ENCODE results near the gene GYPA.
"Not testable (repeated sequence)": the region's sequence is repeated elsewhere in the genome, so short reads cannot be mapped to it uniquely, and the experiment has no call there.

GYPA gene

GRCh38 chr4:144154044-144154443, 13.5 kb upstream of the GYPA start:
- CTCF ChIA-PET = no interaction called here
- no peak for TF ChIP-seq FOXM1 (IDR thresholded peaks at IDR 0.05; ENCODE audit: borderline replicate concordance)
- TF ChIP-seq FOXA1 (IDR thresholded peaks at IDR 0.05) = no peak
- no peak for TF ChIP-seq SP1 (IDR thresholded peaks at IDR 0.05)
- no peak for TF ChIP-seq BHLHE40 (IDR thresholded peaks at IDR 0.05; ENCODE audit: borderline replicate concordance)
- TF ChIP-seq HDGF (IDR thresholded peaks at IDR 0.05; ENCODE audit: borderline replicate concordance) = no peak
- TF ChIP-seq SUZ12 (IDR thresholded peaks at IDR 0.05) = no peak
- TF ChIP-seq ZNF384 (IDR thresholded peaks at IDR 0.05) = no peak
- no peak for TF ChIP-seq PKNOX1 (IDR thresholded peaks at IDR 0.05)
- no peak for TF ChIP-seq TARDBP (IDR thresholded peaks at IDR 0.05)
- no peak for TF ChIP-seq ARNT (IDR thresholded peaks at IDR 0.05)
- POLR2A ChIA-PET = no interaction called here
- DNase-seq (ENCODE audit: extremely low spot score) = no peak

DNA sequence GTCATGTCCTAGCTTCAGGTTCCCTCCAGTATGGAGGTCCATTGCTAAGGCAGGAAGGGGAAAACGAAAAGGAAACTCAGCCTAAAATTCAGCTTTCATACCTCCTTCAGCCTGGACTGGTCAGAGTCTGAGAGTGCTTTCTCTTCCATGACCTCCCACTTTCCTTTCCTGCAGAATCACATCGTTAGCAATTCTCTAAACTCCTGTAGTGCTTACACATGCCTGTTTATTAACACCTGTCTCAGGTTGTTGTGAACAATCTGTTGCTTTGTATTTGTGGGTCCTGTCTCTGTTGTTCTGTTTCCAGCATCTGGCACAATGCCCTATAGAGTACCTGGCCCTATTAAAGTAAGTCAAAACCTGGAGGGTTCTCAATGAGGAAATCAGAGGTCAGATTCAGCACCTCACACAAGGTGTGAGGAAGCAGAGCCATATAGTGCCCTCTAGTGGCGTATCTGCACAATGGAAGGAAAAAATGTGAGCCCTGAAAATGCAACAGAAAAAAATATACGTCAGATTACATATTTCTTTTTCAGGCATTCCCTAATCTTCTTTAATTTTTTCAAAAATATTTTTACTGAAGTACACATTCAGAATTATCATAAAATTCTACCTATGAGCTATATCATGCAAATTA, 2.3 kb upstream of the GYPA start:
- POLR2A ChIA-PET = not testable (repeated sequence)
- DNase-seq (ENCODE audit: extremely low spot score) = peak; percentile 8
- CTCF ChIA-PET = interaction anchor here (0.7 kb wide), 1 partner anchor 612 kb away, joined by 3 read pairs; no protein-coding TSS in a partner anchor

DNA sequence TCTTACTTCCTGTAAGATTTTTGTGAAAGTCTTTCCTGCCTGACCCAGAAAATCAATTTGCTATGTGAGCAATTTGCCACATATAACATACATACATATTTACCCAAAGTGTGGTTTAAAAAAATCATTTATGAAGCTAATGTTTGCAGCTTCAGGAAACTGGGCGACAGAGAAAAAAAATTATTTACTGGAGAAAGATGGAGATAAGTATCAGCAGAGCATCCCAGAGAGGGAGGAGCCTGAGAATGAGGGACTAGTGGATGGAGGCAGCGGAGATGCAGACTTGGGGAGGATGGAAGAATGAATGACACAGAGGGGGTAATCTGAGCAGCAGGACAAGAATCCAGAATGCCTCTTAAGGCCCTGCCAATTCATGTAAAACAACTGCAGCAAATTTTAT, 975 bp upstream of the GYPA start:
- POLR2A ChIA-PET = no interaction called here
- CTCF ChIA-PET = no interaction called here
- TF ChIP-seq FOXA1 (IDR thresholded peaks at IDR 0.05) (no peak), NFRKB (IDR thresholded peaks at IDR 0.05) (no peak), LEF1 (IDR thresholded peaks at IDR 0.05; ENCODE audit: borderline replicate concordance) (no peak), CTBP1 (IDR thresholded peaks at IDR 0.05; ENCODE audit: borderline replicate concordance) (no peak), HDGF (IDR thresholded peaks at IDR 0.05; ENCODE audit: borderline replicate concordance) (no peak), L3MBTL2 (conservative IDR thresholded peaks at IDR 0.05) (no peak), ELF4 (IDR thresholded peaks at IDR 0.05) (no peak), SUZ12 (IDR thresholded peaks at IDR 0.05) (no peak), TARDBP (IDR thresholded peaks at IDR 0.05) (no peak), FOXM1 (IDR thresholded peaks at IDR 0.05; ENCODE audit: borderline replicate concordance) (no peak), BHLHE40 (IDR thresholded peaks at IDR 0.05; ENCODE audit: borderline replicate concordance) (no peak), FOXK2 (IDR thresholded peaks at IDR 0.05) (no peak), ZNF384 (IDR thresholded peaks at IDR 0.05) (no peak), ARNT (IDR thresholded peaks at IDR 0.05) (no peak), PKNOX1 (IDR thresholded peaks at IDR 0.05) (no peak)
- DNase-seq (ENCODE audit: extremely low spot score) = no peak

DNA sequence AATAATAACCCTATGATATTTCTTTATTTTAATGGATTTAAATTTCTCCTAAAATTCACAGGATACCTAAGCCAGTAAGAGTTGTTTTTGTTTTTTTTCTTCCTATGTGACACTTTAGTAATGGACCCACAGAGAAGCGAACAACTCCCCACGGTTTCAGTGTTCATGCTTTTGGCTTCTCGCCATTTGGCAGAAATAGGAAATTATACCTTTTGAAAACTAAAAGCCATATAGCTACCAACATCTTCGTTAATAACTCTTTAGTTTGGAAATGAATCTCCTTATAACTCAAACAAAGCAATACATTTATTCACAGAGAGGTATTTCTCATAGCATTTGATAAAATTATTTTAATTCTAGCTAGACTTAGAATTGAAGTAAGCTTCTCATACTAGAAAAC, 527 bp downstream of the GYPA start:
- DNase-seq (ENCODE audit: extremely low spot score); CTCF ChIA-PET; POLR2A ChIA-PET: not testable (repeated sequence)

- DNase-seq (ENCODE audit: extremely low spot score); CTCF ChIA-PET; POLR2A ChIA-PET: not testable (repeated sequence)
Observed at GRCh38 chr4:144139547-144139946, 971 bp downstream of the GYPA start.

DNA sequence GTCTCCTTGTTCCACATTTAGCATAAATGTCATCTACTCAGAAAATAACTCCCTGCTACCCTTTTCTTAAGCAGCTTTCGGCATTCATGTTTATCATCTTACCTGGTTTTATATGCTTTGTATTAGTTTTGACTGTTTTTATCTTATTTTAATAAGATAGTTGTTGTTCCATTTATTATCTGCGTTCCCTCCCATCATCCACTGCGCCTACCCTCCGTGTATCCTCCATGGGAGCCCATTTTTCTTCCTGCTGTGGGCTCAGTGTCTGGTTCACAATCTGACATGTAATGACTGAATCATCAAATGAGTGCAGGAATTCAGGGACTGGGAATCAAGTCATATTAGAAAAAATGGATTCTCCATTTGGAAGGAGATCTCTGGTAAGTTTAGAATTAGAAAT, 2.3 kb downstream of the GYPA start:
- CTCF ChIA-PET; POLR2A ChIA-PET; DNase-seq (ENCODE audit: extremely low spot score): not testable (repeated sequence)

- CTCF ChIA-PET = not testable (repeated sequence)
Observed at GRCh38 chr4:144137137-144137931, 3.2 kb downstream of the GYPA start.

GRCh38 chr4:144136189-144136588, 4.3 kb downstream of the GYPA start:
- DNase-seq (ENCODE audit: extremely low spot score); POLR2A ChIA-PET; CTCF ChIA-PET: not testable (repeated sequence)

More at GRCh38 chr4:144137137-144137931, 3.2 kb downstream of the GYPA start:
- DNase-seq (ENCODE audit: extremely low spot score); POLR2A ChIA-PET: not testable (repeated sequence)

GRCh38 chr4:144130167-144130566, 10.4 kb downstream of the GYPA start:
- POLR2A ChIA-PET; DNase-seq (ENCODE audit: extremely low spot score); CTCF ChIA-PET: not testable (repeated sequence)

GRCh38 chr4:144129336-144129875, 11.1 kb downstream of the GYPA start:
- CTCF ChIA-PET; DNase-seq (ENCODE audit: extremely low spot score); POLR2A ChIA-PET: not testable (repeated sequence)

- POLR2A ChIA-PET; CTCF ChIA-PET; DNase-seq (ENCODE audit: extremely low spot score): not testable (repeated sequence)
Observed at GRCh38 chr4:144128709-144129320, 11.7 kb downstream of the GYPA start.

DNA sequence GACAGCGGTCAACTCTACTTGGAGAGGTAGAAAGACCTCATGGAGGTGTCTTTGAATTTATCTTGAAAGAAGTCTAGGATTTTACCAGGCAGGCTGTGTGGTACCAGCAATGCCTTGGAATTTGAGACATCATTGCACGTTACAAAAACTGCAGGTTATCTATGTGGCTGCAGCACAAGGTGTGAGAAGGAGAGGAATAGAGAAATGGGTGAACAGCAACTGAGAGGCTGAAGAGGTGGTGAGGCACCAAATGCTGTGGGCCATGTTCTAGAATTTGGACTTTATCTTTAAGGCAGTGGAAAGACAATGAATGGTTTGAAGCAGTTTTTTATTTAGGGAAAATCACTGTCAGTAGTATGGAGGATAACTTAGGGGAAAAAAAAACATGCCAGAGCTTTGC, 15.4 kb downstream of the GYPA start:
- DNase-seq (ENCODE audit: extremely low spot score); CTCF ChIA-PET; POLR2A ChIA-PET: not testable (repeated sequence)

GRCh38 chr4:144123982-144124635, 16.4 kb downstream of the GYPA start:
- POLR2A ChIA-PET = not testable (repeated sequence)

More at GRCh38 chr4:144123982-144124635, 16.4 kb downstream of the GYPA start:
- CTCF ChIA-PET; DNase-seq (ENCODE audit: extremely low spot score): not testable (repeated sequence)

Data from HEK293T (cell line).